Measurements from ENCODE around the gene CERCAM. TPM values are rescaled to one million over a fixed set of nuclear protein-coding genes. Genes with fewer than 3 reads are reported as not detected.

The CERCAM gene
- total RNA-seq, 1 donor from 2014 or later = 70.5 TPM

GRCh38 chr9:128391956-128392301 lies 28.7 kb upstream of the CERCAM start:
- Histone ChIP-seq H3K4me1 (no peaks in the 10 kb centered on the region), H3K27me3 (no peaks in the 10 kb centered on the region), H3K36me3 (peaks cover 22 to 50% of the 10 kb centered on the region in 2 donors), H3K27ac (no peak overlapping the region), H3K4me3 (no peak overlapping the region), H3K9me3 (no peaks in the 10 kb centered on the region)
- no peak for DNase-seq (ENCODE audit: low spot score in 2 of 2)
- no peak for TF ChIP-seq CTCF (IDR thresholded peaks at IDR 0.05)
- intact Hi-C loops (cut with DNase I) = no loop called here

GRCh38 chr9:128392302-128393144 lies 28.1 kb upstream of the CERCAM start:
- TF ChIP-seq CTCF (IDR thresholded peaks at IDR 0.05) = no peak
- no peak overlapping the region for H3K4me3 ChIP-seq
- H3K36me3 ChIP-seq = peaks cover 22 to 45% of the 10 kb centered on the region in 2 donors
- H3K27ac ChIP-seq = no peak overlapping the region
- intact Hi-C loops (cut with DNase I) = no loop called here
- H3K4me1 ChIP-seq = no peaks in the 10 kb centered on the region
- no peaks in the 10 kb centered on the region for H3K27me3 ChIP-seq
- DNase-seq (ENCODE audit: low spot score in 2 of 2) = no peak
- H3K9me3 ChIP-seq = no peaks in the 10 kb centered on the region

- H3K4me1 ChIP-seq = no peaks in the 10 kb centered on the region
- intact Hi-C loops (cut with DNase I) = no loop called here
- H3K4me3 ChIP-seq = no peak overlapping the region
- H3K27ac ChIP-seq = no peak overlapping the region
- H3K36me3 ChIP-seq = peaks cover 18 to 37% of the 10 kb centered on the region in 2 donors
- no peak for TF ChIP-seq CTCF (IDR thresholded peaks at IDR 0.05)
- H3K9me3 ChIP-seq = no peaks in the 10 kb centered on the region
- H3K27me3 ChIP-seq = no peaks in the 10 kb centered on the region
- DNase-seq (ENCODE audit: low spot score in 2 of 2) = no peak
These were observed 27.4 kb upstream of the CERCAM start for GRCh38 chr9:128393145-128393775.

GRCh38 chr9:128393970-128394369 lies 26.7 kb upstream of the CERCAM start:
- no peaks in the 10 kb centered on the region for H3K9me3 ChIP-seq
- intact Hi-C loops (cut with DNase I) = no loop called here
- H3K27me3 ChIP-seq = no peaks in the 10 kb centered on the region
- peaks cover 12 to 30% of the 10 kb centered on the region in 2 donors for H3K36me3 ChIP-seq
- TF ChIP-seq CTCF (IDR thresholded peaks at IDR 0.05) = no peak
- DNase-seq (ENCODE audit: low spot score in 2 of 2) = no peak
- no peak overlapping the region for H3K27ac ChIP-seq
- H3K4me1 ChIP-seq = no peaks in the 10 kb centered on the region
- no peak overlapping the region for H3K4me3 ChIP-seq

GRCh38 chr9:128394379-128395168 lies 26.1 kb upstream of the CERCAM start:
- intact Hi-C loops (cut with DNase I) = no loop called here
- no peak for TF ChIP-seq CTCF (IDR thresholded peaks at IDR 0.05)

More at GRCh38 chr9:128394379-128395168, 26.1 kb upstream of the CERCAM start:
- no peaks in the 10 kb centered on the region for H3K9me3 ChIP-seq
- no peak overlapping the region for H3K27ac ChIP-seq
- H3K4me1 ChIP-seq = no peaks in the 10 kb centered on the region
- no peak for DNase-seq (ENCODE audit: low spot score in 2 of 2)
- no peak overlapping the region for H3K4me3 ChIP-seq
- H3K36me3 ChIP-seq = peaks cover 6 to 24% of the 10 kb centered on the region in 2 donors
- H3K27me3 ChIP-seq = no peaks in the 10 kb centered on the region
